OCI-M2 (cell line): ENCODE results near the gene WDR11.

Experiments used
- DNase-seq: peaks from one replicate; lab custom pipeline; 2025; ENCODE audit not compliant: unreplicated experiment; lab: John Stamatoyannopoulos, UW

WDR11 gene

DNA sequence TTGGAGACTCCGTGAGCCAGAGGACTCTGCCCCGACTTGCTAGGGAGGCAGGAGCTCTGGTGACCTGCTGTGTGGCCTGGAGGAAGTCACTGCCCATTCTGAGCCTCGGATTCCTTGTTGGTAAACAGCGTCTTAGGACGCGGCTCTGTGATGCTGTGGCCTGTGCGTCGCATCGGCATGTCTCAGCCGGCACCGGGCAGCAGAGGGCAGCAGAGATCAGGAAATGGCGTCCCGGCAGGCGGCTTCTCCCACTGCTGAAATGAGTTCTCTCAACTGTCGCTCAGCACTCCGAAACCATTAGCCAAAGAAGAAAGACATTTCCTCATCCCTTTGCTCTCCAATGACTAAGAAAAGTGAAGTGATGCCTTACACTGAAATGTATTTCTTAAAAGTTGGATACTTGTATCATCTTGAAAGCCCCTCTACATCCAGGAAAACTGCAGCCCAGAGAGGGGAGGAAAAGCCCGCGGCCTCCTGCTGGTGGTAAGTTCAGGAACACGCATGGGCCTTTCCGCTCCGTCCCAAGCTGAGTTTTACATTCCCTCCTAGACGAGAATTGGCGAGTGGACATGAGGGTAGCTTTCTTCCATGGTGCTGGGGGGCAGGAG lies 91.7 kb downstream of the WDR11 start:
- no peak for DNase-seq

DNA sequence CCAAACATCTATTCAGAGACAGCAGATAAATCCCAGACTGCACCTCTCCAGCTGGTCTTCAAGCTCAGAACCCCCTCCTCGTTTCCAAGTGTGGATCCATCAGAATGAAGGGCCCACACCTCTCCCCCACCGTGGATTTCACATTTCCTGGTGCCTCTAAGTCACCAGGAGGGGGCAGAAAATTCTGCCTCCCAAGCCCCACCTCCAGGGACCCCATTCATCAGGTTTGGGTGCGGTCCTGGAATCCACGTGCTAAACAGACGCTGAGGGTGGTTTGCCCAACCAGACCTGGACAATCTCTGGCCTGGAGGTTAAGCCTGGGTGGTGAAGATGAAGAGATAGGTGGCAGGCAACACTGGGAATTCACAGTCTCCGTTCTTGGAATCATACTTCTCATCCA lies 92.4 kb downstream of the WDR11 start:
- no peak for DNase-seq

DNA sequence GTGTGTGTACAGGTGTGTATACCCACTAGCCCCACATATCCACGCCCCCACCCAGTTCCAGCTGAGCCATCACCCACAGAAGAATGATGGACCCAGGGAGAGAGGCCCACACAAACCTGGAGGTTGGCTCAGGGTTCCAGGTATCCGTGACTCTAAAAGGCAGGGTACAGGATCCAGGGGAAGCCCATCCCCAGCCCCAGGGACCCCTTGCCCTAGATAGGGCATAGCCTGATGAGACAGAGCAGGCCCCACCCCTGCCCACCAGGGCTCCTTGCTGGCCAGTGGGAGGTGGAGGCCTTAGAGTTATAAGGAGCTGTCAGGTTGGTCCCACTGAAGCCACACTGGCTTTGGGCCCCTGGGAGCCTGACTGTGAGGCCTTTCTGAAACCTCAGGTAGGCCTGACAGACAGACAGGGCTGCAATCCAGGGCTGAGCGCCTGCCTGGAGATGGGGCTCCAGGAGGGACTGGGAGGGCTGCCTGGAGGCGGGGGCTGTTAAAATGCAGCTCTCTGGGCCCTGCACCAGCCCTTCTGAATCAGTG lies 93.5 kb downstream of the WDR11 start:
- DNase-seq: no peak

DNA sequence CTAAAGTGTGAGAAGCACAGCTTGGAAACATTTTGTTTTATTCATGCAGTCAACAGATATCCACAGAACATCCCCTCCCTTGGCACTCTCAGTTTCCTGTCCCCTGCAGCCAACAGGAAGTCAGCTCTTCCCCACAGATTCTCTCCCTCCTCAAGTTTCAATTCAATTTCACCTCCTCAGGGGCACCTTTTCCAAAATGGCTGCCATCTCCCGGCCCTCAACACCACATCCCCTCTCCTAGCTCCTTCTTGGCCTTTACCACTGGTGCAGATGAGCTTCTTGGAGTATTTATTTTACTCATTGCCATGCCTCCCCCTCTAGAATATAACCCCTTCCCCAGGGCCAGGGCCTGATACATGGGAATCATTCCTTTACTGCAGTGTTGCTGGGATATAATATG lies 94.0 kb downstream of the WDR11 start:
- DNase-seq: no peak

DNA sequence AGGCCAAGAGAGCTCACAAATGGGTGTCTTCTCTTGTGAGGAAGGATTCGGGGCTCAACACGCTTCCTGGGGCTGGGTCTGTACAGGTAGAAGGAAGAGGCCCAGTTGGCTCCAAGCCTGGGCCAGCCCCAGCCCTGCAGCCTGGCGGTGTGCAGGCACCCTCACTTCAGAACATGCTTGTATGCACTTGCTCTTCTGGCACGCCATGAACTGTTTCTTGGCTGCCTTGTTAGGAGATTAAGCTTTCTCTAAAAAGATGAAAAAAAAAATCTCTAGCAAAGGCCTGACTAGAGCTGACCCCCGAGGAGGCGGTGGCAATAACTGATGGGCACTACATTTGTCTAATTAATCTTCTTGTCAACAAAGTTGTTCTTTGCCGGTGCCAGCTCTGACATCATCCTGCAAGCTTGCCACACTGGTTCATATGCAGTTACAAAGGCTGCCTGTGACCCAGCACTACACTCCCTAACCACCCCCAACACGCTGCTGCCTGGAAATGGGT lies 94.7 kb downstream of the WDR11 start:
- DNase-seq: no peak

DNA sequence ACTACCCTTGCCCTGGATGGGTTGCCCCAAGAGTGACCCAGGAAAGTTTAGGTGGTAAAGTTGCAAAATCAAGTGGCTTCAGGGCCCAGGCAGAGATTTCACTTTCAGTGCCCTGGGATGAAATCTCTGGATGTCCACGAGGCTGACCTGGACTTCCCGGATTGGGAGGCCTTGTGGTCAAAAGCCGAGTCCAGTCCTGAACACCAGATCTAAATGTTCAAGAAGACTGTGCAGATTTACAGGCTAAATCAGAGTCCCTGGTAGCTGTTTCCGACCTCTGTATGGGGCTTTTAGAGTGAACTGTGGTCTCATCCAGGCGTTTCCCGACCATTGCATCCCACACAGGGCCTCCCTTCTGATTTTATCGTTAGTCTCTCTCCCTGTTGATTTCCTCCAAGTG lies 95.3 kb downstream of the WDR11 start:
- DNase-seq: no peak

DNA sequence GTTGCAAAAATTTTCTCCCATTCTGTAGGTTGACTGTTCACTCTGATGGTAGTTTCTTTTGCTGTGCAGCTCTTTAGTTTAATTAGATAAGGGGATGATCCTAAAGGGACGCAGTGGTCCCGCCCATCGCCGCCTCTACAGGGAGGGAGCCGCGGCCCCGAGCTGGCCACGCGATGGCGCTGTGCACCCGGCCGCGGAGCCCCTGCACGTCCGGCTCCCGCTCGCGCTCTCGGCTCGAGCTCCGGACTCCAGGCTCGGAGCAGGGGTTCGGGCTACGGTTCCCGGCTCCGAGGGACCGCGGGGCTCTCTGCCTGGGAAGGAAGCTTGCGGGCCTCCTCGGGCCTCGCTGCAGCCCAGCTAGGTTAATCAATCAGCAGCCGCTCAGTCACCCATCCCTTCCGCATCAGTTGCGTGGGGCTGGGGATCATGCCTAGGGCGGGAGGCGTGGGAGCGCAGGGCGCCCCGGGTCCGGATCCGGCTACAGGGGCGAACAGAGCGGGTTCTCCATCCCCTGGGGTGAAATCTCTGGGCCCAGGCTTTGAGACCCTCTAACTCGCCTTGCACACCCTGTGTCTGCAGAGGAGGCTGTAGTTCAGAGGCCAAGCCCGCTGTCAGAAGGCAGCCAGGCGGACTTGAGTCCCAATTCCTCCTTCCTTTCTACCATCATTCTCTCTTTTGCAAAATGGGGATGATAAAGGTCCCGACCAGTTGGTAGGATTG lies 97.9 kb downstream of the WDR11 start:
- DNase-seq: no peak

DNA sequence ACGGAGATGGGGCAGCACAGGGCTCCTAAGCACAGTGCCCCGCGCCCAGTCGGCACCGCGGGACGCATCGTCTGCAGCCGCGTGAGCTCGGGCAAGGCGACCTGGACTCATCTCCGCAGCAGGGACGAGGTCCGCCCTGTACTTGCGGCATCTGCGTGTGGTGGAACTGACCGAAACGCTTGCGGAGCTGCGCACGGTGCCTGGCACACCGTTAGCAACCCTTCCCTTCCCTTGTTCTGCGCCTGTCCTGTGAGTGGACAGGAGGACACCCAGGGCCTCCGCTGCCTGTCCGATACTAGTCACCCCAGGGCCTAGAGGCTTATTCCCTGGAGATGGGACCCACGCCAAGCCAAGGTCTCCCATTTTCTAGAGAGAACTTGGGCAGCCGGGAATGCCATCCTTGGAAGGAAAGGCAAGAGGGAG lies 98.5 kb downstream of the WDR11 start:
- no peak for DNase-seq

DNA sequence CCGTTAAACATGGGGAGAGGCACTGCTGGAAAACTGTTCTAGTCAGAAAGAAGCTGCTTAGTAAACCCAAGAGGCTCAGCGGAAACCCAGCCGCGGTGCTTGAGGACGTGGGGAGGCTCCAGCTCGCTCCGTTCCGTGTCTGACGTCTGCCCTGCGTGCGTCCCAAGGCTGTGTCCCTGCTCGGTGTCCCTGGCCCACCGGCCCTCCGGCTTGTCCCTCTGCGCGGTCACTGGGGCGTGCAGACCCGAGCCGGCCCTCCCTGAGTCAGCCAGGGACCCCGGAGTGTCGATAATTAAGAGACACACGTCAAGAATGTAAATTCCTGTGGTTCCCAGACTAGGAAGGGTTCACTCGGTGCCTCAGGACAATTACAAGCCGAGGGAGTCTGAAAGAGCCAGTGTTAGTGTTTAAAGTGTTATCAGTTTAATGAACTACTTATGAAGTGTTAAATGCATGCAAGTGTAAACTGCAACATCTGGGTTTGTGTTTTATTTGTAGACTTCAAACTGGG lies 98.9 kb downstream of the WDR11 start:
- DNase-seq: no peak

DNA sequence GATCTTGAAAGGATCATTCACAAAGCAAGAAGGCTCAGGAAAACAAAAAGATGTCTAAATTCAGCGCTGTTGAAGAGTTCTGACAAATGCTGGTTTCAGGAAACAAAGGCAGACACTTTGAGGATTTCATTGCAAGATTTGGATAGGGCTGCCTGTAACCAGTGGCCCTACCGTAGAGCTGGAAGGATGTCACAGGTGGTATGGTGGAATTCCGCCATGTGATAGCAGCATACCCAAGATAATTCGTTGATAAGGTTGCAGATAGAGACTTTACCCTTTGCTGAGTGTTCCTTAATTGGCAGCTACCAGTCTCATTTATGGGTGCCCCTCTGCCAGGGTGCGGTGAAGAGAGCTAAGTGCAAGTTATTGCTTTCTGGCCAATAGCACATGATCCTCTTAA lies 100.1 kb downstream of the WDR11 start:
- DNase-seq: no peak

DNA sequence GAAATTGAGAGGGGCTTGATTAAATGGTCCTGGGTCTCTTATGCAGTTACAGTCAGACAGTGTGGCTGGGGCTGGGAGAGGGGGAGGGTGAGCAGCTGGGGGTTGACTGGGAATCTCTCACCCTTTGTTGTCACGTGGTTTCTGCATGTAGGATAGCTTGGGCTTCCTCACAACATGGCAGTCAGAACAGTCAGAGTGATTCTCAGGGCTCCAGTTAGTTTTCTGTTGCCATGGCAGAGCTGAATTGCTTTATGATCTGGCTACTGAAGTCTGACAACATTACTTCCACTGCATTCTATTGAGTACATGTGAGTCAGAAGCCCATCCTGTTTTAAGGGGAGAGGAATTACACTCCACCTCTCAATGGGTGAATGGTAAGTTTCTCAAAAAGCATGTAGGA lies 102.7 kb downstream of the WDR11 start:
- DNase-seq: no peak
